K562 (cell line): ENCODE results near the gene FRMPD3. TPM values are rescaled to one million over a fixed set of nuclear protein-coding genes. Genes with fewer than 3 reads are reported as not detected.

Experiments
- ATAC-seq: fragments of 200-7000 bp; cut with Tn5 transposase; 3 replicates; pipeline ENCODE4 v1.9.1; 2020; ENCODE audit warnings: moderate library complexity
- BruUV-seq: library from RNA; stranded (reverse); fragments of 400-500 nt; replicated peaks from 2 replicates; lab custom pipeline; 2021; lab: Mats Ljungman, UMichigan
- CTCF ChIA-PET: fragments of 300-600 bp; formaldehyde crosslinking; extraction: SDS; loops from one replicate; lab custom pipeline; 2021; ENCODE audit warnings: low intra/inter-chr PET ratio; lab: Yijun Ruan, JAX
- POLR2A ChIA-PET: fragments of 300-600, 350-650 bp; sonication (Branson Sonifier 250); formaldehyde crosslinking; extraction: SDS; loops from one replicate; lab custom pipeline; 2021; ENCODE audit warnings: antibody characterized with exemption, inconsistent platforms; lab: Yijun Ruan, JAX
- DNase-seq, 4 experiments: peaks; one replicate each; pipeline versions ENCODE4 v3.0.0 to v3.0.0-alpha.2; 2011 to 2018; ENCODE audit warnings: low spot score in 3 of 4, mixed read lengths in 3 of 4; ENCODE audit errors: extremely low read depth in 1 of 4
- FAIRE-seq: peaks from 2 replicates; lab custom pipeline; 2011; peaks lifted over from hg19 to GRCh38; lab: Jason Lieb, UNC
- H2AFZ ChIP-seq: 2 replicates; pipeline ENCODE4 v1.6.0; 2011; ENCODE audit warnings: low read depth, low read length, control low read depth, inconsistent platforms
- H3K27ac ChIP-seq: fragments of 200-600 bp; 3 replicates; pipeline ENCODE4 v1.8.0; 2011; ENCODE audit warnings: low read depth, mild to moderate bottlenecking, control low read depth, inconsistent platforms, low read length, moderate library complexity, mixed read lengths; ENCODE audit errors: extremely low read depth
- H3K27me3 ChIP-seq, 2 experiments: fragments of 300-600 bp in 1 of 2; 2 replicates in 1 of 2; 3 replicates in 1 of 2; pipeline versions ENCODE4 v1.6.0 to v1.8.0; 2011; ENCODE audit warnings: inconsistent platforms in 2 of 2, low read length in 2 of 2, mild to moderate bottlenecking in 1 of 2, mixed read lengths in 1 of 2, moderate library complexity in 1 of 2; ENCODE audit not compliant: control insufficient read depth in 2 of 2, insufficient read depth in 2 of 2
- H3K36me3 ChIP-seq: fragments of 300-600 bp; 3 replicates; pipeline ENCODE4 v1.8.0; 2011; ENCODE audit warnings: mild to moderate bottlenecking, low read length, inconsistent platforms; ENCODE audit not compliant: control insufficient read depth, insufficient read depth
- H3K4me1 ChIP-seq, 2 experiments: fragments of 200-600 bp in 1 of 2; replicated peaks in 1 of 2; 2 replicates in 1 of 2; 3 replicates in 1 of 2; pipeline versions ENCODE4 v1.5.1 to v1.8.0; 2011; ENCODE audit warnings: inconsistent platforms in 2 of 2, low read length in 2 of 2, mild to moderate bottlenecking in 1 of 2, mixed read lengths in 1 of 2, moderate library complexity in 1 of 2; ENCODE audit not compliant: control insufficient read depth in 2 of 2, insufficient read depth in 2 of 2
- H3K4me2 ChIP-seq: 2 replicates; pipeline ENCODE4 v1.6.1; 2011; ENCODE audit warnings: low read length, control low read depth, inconsistent platforms, mixed read lengths; ENCODE audit not compliant: insufficient read depth
- H3K4me3 ChIP-seq: fragments of 200-600 bp; sonication (generic), shearing (Covaris generic); 2 replicates; pipeline ENCODE4 v1.5.1; 2016; ENCODE audit warnings: control low read depth, inconsistent platforms
- H3K79me2 ChIP-seq: fragments of 200-600 bp; 3 replicates; pipeline ENCODE4 v1.8.0; 2011; ENCODE audit warnings: low read length, inconsistent platforms; ENCODE audit not compliant: control insufficient read depth, insufficient read depth
- H3K9ac ChIP-seq, 2 experiments: 2 replicates each; pipeline versions ENCODE4 v1.6.0 to v1.6.1; 2011; ENCODE audit warnings: low read depth in 2 of 2, low read length in 2 of 2, control low read depth in 1 of 2, inconsistent platforms in 1 of 2, mild to moderate bottlenecking in 1 of 2, mixed read lengths in 1 of 2; ENCODE audit not compliant: insufficient read depth in 1 of 2
- H3K9me1 ChIP-seq: one replicate; pipeline ENCODE4 v1.6.0; 2011; ENCODE audit warnings: inconsistent platforms, mild to moderate bottlenecking, low read length, moderate library complexity; ENCODE audit not compliant: control insufficient read depth, insufficient read depth
- H3K9me3 ChIP-seq: replicated peaks from 2 replicates; pipeline ENCODE4 v1.5.1; 2011; ENCODE audit warnings: low read depth, low read length, inconsistent platforms; ENCODE audit not compliant: control insufficient read depth, insufficient read depth
- H4K20me1 ChIP-seq: replicated peaks from 2 replicates; pipeline ENCODE4 v1.6.1; 2011; ENCODE audit warnings: low read length, inconsistent platforms, mixed read lengths; ENCODE audit not compliant: control insufficient read depth, insufficient read depth
- DNMT1 ChIP-seq: fragments of 450-650 bp; IDR thresholded peaks from 2 replicates; pipeline ENCODE4 v1.6.1; 2016; ENCODE audit warnings: antibody characterized with exemption, mild to moderate bottlenecking
- IFI16 ChIP-seq: fragments of 250-450 bp; sonication (Bioruptor Pico); IDR thresholded peaks from 2 replicates; pipeline ENCODE4 v2.1.2; 2022; ENCODE audit warnings: mild to moderate bottlenecking, inconsistent platforms
- NCOA2 ChIP-seq, 2 experiments: fragments of 450-650 bp; IDR thresholded peaks; 2 replicates each; pipeline ENCODE4 v1.6.1; 2018; ENCODE audit warnings: mild to moderate bottlenecking in 2 of 2, moderate library complexity in 1 of 2; ENCODE audit not compliant: partially characterized antibody in 2 of 2
- PRPF4 ChIP-seq: fragments of 200-400 bp; formaldehyde crosslinking; IDR thresholded peaks from one replicate; pipeline ENCODE4 v1.6.1; 2017; ENCODE audit warnings: low read length, low read depth, mild to moderate bottlenecking; ENCODE audit not compliant: insufficient read depth, poor library complexity, severe bottlenecking
- PTBP1 ChIP-seq: fragments of 200-400 bp; formaldehyde crosslinking; IDR thresholded peaks from 2 replicates; pipeline ENCODE4 v1.6.1; 2017; ENCODE audit warnings: low read depth, low read length
- RFX7 ChIP-seq: fragments of 250-450 bp; sonication (Bioruptor Pico); IDR thresholded peaks from 2 replicates; pipeline ENCODE4 v1.5.1; 2021; ENCODE audit warnings: mild to moderate bottlenecking
- SMC3 ChIP-seq: conservative IDR thresholded peaks from 2 replicates; pipeline ENCODE4 v1.6.1; 2011; ENCODE audit warnings: low read depth, low read length, improper control_type of control experiment; ENCODE audit not compliant: insufficient read depth
- ZBTB26 ChIP-seq: fragments of 450-650 bp; formaldehyde crosslinking; IDR thresholded peaks from 2 replicates; pipeline ENCODE4 v1.4.0; 2022; ENCODE audit warnings: missing genetic modification characterization
- ZNF224 ChIP-seq: sonication (generic); formaldehyde crosslinking; IDR thresholded peaks from 2 replicates; pipeline ENCODE4 v1.8.0; 2022; ENCODE audit warnings: mild to moderate bottlenecking, missing genetic modification reagents
- ZNF696 ChIP-seq: fragments of 250-450 bp; sonication (Bioruptor Pico); conservative IDR thresholded peaks from 2 replicates; pipeline ENCODE4 v1.4.0; 2020; ENCODE audit warnings: mild to moderate bottlenecking, moderate library complexity
- ZNF785 ChIP-seq: fragments of 250-450 bp; sonication (Bioruptor Pico); IDR thresholded peaks from 2 replicates; pipeline ENCODE4 v1.4.0; 2020; ENCODE audit warnings: mild to moderate bottlenecking
- ZNF830 ChIP-seq: fragments of 250-450 bp; sonication (Bioruptor Pico); IDR thresholded peaks from 2 replicates; pipeline ENCODE4 v1.5.0; 2021; ENCODE audit warnings: mild to moderate bottlenecking
- WGBS: fragments of 100-300 bp; shearing (Covaris generic); methylation state at CpG from one replicate; pipeline ENCODE4 v1.1.6; 2016; ENCODE audit warnings: low coverage, mixed read lengths; ENCODE audit not compliant: insufficient coverage; ENCODE audit errors: missing lambda C conversion rate; 5-methylcytosine and 5-hydroxymethylcytosine counted together
- in situ Hi-C: fragments of 300-500 bp; cut with MboI; formaldehyde crosslinking; loops from 4 replicates; pipeline ENCODE4 v1.15.0; 2018; ENCODE audit warnings: inconsistent platforms, mixed read lengths
- intact Hi-C: fragments of 100-400 bp; cut with micrococcal nuclease; formaldehyde crosslinking; loops from 2 replicates; pipeline ENCODE4 v1.14.2; 2022
- polyA plus RNA-seq, 8 experiments: library from polyadenylated mRNA; depleted of rRNA in 4 of 8; stranded (reverse) in 5 of 8; unstranded in 3 of 8; fragments of >200 nt; fragmentation: Nextera tagmentation in 2 of 8; fragmentation: Illumina TruSeq in 1 of 8; extraction: Ambion mirVana in 2 of 8; extraction: Trizol in 1 of 8; gene quantifications; 2 replicates each; pipeline versions ENCODE4 v1.2.1 to v1.2.3, GENCODE V29; 2011 to 2014; ENCODE audit warnings: inconsistent platforms in 1 of 8, missing spikeins in 1 of 8
- total RNA-seq, 7 experiments: library from RNA; depleted of rRNA in 6 of 7; stranded (reverse); fragments of >200 nt in 6 of 7; fragmentation: Illumina TruSeq in 2 of 7; extraction: Trizol in 2 of 7; gene quantifications; 2 replicates each; pipeline versions ENCODE4 v1.2.1 to v1.2.3, GENCODE V29; 2011 to 2021; ENCODE audit warnings: low replicate concordance in 1 of 7

FRMPD3 gene
- total and polyA plus RNA-seq, 9 of the 15 experiments (the other 6 are each of a cell fraction or from before 2014, with no cell fraction given): not detected

DNA sequence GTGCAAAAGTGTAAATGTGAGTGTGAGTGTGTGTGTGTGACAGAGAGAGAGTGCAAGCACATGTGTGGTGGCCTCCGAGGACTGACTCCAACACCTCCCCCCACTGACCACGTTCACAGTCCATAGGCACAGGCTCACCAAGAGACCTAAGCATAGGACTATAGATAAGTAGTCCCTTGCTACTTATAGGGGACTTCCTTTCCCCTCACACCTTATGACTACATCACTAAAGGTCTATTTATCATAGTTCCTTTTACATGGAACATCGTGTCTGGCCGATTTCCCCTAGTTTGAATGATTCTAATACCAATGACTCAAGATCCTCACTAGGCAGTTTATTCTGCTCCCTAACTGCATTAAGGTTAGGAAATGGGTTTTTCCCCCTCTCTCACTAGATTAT, 17.8 kb downstream of the FRMPD3 start (continued):
- TF ChIP-seq SMC3 (no peak), ZBTB26 (no peak), PTBP1 (no peak), DNMT1 (no peak), NCOA2 (IDR thresholded peaks at IDR 0.05; ENCODE audit: partially characterized antibody in 2 of 2) (no peak), IFI16 (CRISPR knock-in tag) (no peak), ZNF696 (CRISPR knock-in tag) (no peak), ZNF224 (no peak), PRPF4 (no peak), ZNF785 (CRISPR knock-in tag) (no peak)

- no peak for FAIRE-seq
- H3K27ac ChIP-seq: no peak overlapping the region
- no peaks in the 10 kb centered on the region for H4K20me1 ChIP-seq
- intact Hi-C loops (no loop called here), in situ Hi-C loops (no loop called here)
- 0% methylated on average over 2 of the region's 2 CpGs for WGBS
- H3K9me3 ChIP-seq: no peaks in the 10 kb centered on the region
- no peak for ATAC-seq
- H3K79me2 ChIP-seq: no peaks in the 10 kb centered on the region
- ChIA-PET POLR2A (no interaction called here), CTCF (no interaction called here)
- no TSS peak for BruUV-seq
- DNase-seq: no peak
- no peak overlapping the region for H2AFZ ChIP-seq
- H3K4me2 ChIP-seq: no peak overlapping the region
- H3K9me1 ChIP-seq: no peaks in the 10 kb centered on the region
- TF ChIP-seq RFX7 (no peak), NCOA2 (IDR thresholded peaks at IDR 0.05; ENCODE audit: partially characterized antibody in 2 of 2) (no peak), ZNF830 (no peak)
- no peaks in the 10 kb centered on the region for H3K36me3 ChIP-seq
- H3K4me1 ChIP-seq: no peaks in the 10 kb centered on the region
- H3K4me3 ChIP-seq: no peak overlapping the region
- no peaks in the 10 kb centered on the region for H3K27me3 ChIP-seq
- H3K9ac ChIP-seq: no peak overlapping the region
Measured at GRCh38 chrX:107470198-107470597, 20.7 kb downstream of the FRMPD3 start.
